Fibroblast of lung (primary cell): ENCODE results near the gene PKD1. TPM values are rescaled to one million over a fixed set of nuclear protein-coding genes. Genes with fewer than 3 reads are reported as not detected.

ENCODE experiments used
- DNase-seq, 2 donors: peaks; one replicate each; pipeline versions ENCODE4 v3.0.0 to v3.0.0-alpha.2; 2010; ENCODE audit warnings: low read depth in 2 of 2
- H2AFZ ChIP-seq: 2 replicates; pipeline ENCODE4 v1.5.1; 2012; ENCODE audit warnings: low read length, control low read depth, inconsistent platforms
- H3K27ac ChIP-seq: 2 replicates; pipeline ENCODE4 v1.5.1; 2011; ENCODE audit warnings: low read length, control low read depth; ENCODE audit not compliant: insufficient read depth
- H3K27me3 ChIP-seq: 2 replicates; pipeline ENCODE4 v1.5.1; 2011; ENCODE audit warnings: mild to moderate bottlenecking, low read length; ENCODE audit not compliant: control insufficient read depth, insufficient read depth
- H3K36me3 ChIP-seq: 2 replicates; pipeline ENCODE4 v1.5.1; 2011; ENCODE audit warnings: low read length; ENCODE audit not compliant: control insufficient read depth, insufficient read depth
- H3K4me1 ChIP-seq: 2 replicates; pipeline ENCODE4 v1.5.1; 2011; ENCODE audit warnings: low read length; ENCODE audit not compliant: control insufficient read depth, insufficient read depth; ENCODE audit errors: extremely low read depth
- H3K4me2 ChIP-seq: 2 replicates; pipeline ENCODE4 v1.5.1; 2011; ENCODE audit warnings: low read length, control low read depth; ENCODE audit not compliant: insufficient read depth; ENCODE audit errors: extremely low read depth
- H3K4me3 ChIP-seq, 4 experiments: fragments of 200-600 bp in 1 of 4; sonication (generic) in 1 of 4; replicated peaks in 1 of 4; 2 replicates each; pipeline ENCODE4 v1.5.1; 2011 to 2016; ENCODE audit warnings: low read length in 4 of 4, low read depth in 3 of 4, mild to moderate bottlenecking in 3 of 4, control low read depth in 2 of 4, inconsistent platforms in 1 of 4, mixed read lengths in 1 of 4; ENCODE audit not compliant: insufficient read depth in 1 of 4; ENCODE audit errors: control extremely low read depth in 1 of 4
- H3K79me2 ChIP-seq: 2 replicates; pipeline ENCODE4 v1.5.1; 2012; ENCODE audit warnings: mild to moderate bottlenecking, low read length, inconsistent platforms; ENCODE audit not compliant: control insufficient read depth, insufficient read depth
- H3K9ac ChIP-seq: 2 replicates; pipeline ENCODE4 v1.5.1; 2011; ENCODE audit warnings: mild to moderate bottlenecking, low read length, control low read depth; ENCODE audit not compliant: insufficient read depth
- H3K9me3 ChIP-seq: 2 replicates; pipeline ENCODE4 v1.5.1; 2012; ENCODE audit warnings: low read depth, low read length; ENCODE audit not compliant: control insufficient read depth, insufficient read depth
- H4K20me1 ChIP-seq: 2 replicates; pipeline ENCODE4 v1.5.1; 2011; ENCODE audit warnings: low read length; ENCODE audit not compliant: control insufficient read depth, insufficient read depth; ENCODE audit errors: extremely low read depth
- EZH2 ChIP-seq: IDR thresholded peaks from 2 replicates; pipeline ENCODE4 v1.5.1; 2012; ENCODE audit warnings: low read length, control low read depth, mild to moderate bottlenecking; ENCODE audit errors: missing control alignments
- polyA plus RNA-seq, 2 donors: library from polyadenylated mRNA; depleted of rRNA in 1 of 2; stranded (reverse) in 1 of 2; unstranded in 1 of 2; fragments of >200 nt; gene quantifications; 2 replicates each; pipeline ENCODE4 v1.2.1, GENCODE V29; 2011 to 2012; ENCODE audit warnings: missing spikeins in 1 of 2
- total RNA-seq: library from RNA; depleted of rRNA; stranded (reverse); fragments of >200 nt; gene quantifications from 2 replicates; pipeline ENCODE4 v1.2.1, GENCODE V29; 2014
- TF ChIP-seq, protein P1 (sequence below), 2 donors: IDR thresholded peaks in 1 of 2; conservative IDR thresholded peaks in 1 of 2; 1 replicate in 1 of 2; 2 replicates in 1 of 2; pipeline ENCODE4 v1.5.1; 2011 to 2012; ENCODE audit warnings: low read length in 2 of 2, control low read depth in 1 of 2, inconsistent platforms in 1 of 2, low read depth in 1 of 2, mild to moderate bottlenecking in 1 of 2

PKD1 gene
- total and polyA plus RNA-seq, 2 donors (not counting 1 experiment from before 2014, with no cell fraction given) = 16.3 to 199 TPM

DNA sequence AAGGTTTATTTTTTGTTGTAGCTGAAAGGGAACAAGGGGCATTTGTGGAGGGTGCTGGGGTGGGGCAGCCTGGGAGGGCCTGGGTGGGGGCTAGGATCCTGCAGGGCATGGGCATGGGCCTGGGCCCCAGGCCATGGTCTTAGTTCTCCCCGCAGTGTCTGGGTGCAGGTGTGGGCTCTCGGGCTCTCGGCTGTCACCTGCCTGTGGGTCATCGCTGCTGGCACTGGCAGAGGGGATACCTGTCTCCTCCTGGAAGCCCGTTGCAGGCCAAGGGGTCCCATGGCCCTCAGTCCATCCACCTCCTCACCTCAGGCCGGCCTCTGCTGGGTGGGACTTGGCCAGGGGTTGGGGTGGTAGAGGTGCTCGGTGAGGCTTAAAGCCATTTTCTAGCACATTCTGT lies 57.6 kb downstream of the PKD1 start:
- Histone ChIP-seq H3K9ac (no peak overlapping the region), H3K79me2 (no peaks in the 10 kb centered on the region), H2AFZ (no peak overlapping the region), H3K36me3 (peaks cover 41% of the 10 kb centered on the region), H3K4me2 (no peak overlapping the region), H3K9me3 (no peaks in the 10 kb centered on the region), H3K4me3 (no peak overlapping the region), H3K4me1 (peaks cover 6% of the 10 kb centered on the region), H3K27me3 (no peaks in the 10 kb centered on the region), H3K27ac (no peak overlapping the region), H4K20me1 (no peaks in the 10 kb centered on the region)
- TF ChIP-seq, protein P1, sequence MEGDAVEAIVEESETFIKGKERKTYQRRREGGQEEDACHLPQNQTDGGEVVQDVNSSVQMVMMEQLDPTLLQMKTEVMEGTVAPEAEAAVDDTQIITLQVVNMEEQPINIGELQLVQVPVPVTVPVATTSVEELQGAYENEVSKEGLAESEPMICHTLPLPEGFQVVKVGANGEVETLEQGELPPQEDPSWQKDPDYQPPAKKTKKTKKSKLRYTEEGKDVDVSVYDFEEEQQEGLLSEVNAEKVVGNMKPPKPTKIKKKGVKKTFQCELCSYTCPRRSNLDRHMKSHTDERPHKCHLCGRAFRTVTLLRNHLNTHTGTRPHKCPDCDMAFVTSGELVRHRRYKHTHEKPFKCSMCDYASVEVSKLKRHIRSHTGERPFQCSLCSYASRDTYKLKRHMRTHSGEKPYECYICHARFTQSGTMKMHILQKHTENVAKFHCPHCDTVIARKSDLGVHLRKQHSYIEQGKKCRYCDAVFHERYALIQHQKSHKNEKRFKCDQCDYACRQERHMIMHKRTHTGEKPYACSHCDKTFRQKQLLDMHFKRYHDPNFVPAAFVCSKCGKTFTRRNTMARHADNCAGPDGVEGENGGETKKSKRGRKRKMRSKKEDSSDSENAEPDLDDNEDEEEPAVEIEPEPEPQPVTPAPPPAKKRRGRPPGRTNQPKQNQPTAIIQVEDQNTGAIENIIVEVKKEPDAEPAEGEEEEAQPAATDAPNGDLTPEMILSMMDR (conservative IDR thresholded peaks at IDR 0.05 in 1 of 2, IDR thresholded peaks at IDR 0.05 in 1 of 2; ENCODE audit: low read depth in 1 of 2, low read length in 2 of 2) = no peak
- no peak for TF ChIP-seq EZH2
- no peak for DNase-seq

DNA sequence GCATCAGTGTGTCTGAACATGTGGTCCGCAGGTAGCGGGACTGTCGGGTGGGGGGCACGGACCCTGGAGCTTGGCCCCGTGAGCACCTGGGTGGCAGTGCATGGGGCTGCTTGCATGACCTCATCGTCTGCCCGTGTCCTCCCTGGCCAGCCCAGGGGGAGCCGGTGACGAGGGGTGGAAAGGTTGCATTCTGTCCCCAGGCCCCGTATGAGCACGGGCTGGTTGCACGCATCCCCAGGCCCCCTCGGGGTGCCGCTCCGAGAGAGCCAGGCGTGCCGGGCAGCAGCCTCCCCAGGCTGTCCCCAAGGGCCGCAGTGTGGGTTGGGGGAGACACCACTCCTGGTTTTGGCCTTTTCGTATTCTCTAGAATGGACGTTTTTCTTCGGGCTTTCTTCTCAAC lies 58.0 kb downstream of the PKD1 start:
- no peak overlapping the region for H3K27ac ChIP-seq
- H3K4me1 ChIP-seq = peaks cover 4% of the 10 kb centered on the region
- peaks cover 39% of the 10 kb centered on the region for H3K36me3 ChIP-seq
- no peaks in the 10 kb centered on the region for H3K27me3 ChIP-seq
- H4K20me1 ChIP-seq = no peaks in the 10 kb centered on the region
- no peak overlapping the region for H3K4me3 ChIP-seq
- H3K9ac ChIP-seq = no peak overlapping the region
- TF ChIP-seq, protein P1 (conservative IDR thresholded peaks at IDR 0.05 in 1 of 2, IDR thresholded peaks at IDR 0.05 in 1 of 2; ENCODE audit: low read depth in 1 of 2, low read length in 2 of 2) = no peak
- TF ChIP-seq EZH2 = no peak
- H3K9me3 ChIP-seq = no peaks in the 10 kb centered on the region
- DNase-seq = no peak
- H3K4me2 ChIP-seq = no peak overlapping the region
- H3K79me2 ChIP-seq = no peaks in the 10 kb centered on the region
- no peak overlapping the region for H2AFZ ChIP-seq

DNA sequence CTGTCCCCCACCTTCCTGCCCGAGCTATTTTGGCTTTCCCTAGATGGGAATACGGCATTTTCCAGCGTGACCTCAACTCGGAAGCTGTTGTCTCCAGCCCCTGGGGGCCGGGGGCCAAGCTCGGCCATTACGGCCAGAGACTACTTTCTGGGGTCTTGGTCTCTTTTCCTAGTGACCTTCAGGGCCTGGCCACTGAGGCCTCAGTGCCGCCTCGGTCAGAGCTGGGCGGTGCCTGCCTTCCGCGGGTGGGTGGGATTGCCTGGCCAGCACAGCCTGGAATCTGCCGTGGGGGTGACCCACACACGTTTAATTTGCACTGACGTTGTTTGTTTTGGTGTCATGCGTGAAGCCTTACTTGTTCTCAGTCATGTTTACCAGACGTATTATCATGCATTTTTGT lies 58.7 kb downstream of the PKD1 start:
- H3K36me3 ChIP-seq = peaks cover 41% of the 10 kb centered on the region
- no peaks in the 10 kb centered on the region for H4K20me1 ChIP-seq
- TF ChIP-seq EZH2 = no peak
- H2AFZ ChIP-seq = no peak overlapping the region
- H3K4me3 ChIP-seq = no peak overlapping the region
- no peak overlapping the region for H3K4me2 ChIP-seq
- H3K9ac ChIP-seq = no peak overlapping the region
- H3K27me3 ChIP-seq = no peaks in the 10 kb centered on the region
- no peaks in the 10 kb centered on the region for H3K9me3 ChIP-seq
- no peak overlapping the region for H3K27ac ChIP-seq
- no peaks in the 10 kb centered on the region for H3K79me2 ChIP-seq
- no peak for DNase-seq
- H3K4me1 ChIP-seq = peaks cover 2% of the 10 kb centered on the region
